T-cell (primary cell): ENCODE results near the gene OR6B3. TPM values are rescaled to one million over a fixed set of nuclear protein-coding genes. Genes with fewer than 3 reads are reported as not detected.
"Not testable (repeated sequence)": the region's sequence is repeated elsewhere in the genome, so short reads cannot be mapped to it uniquely, and the experiment has no call there.

ENCODE experiments used
- ATAC-seq, 4 experiments: fragments of 200-7000 bp in 3 of 4; fragments of 150-1000 bp in 1 of 4; cut with Tn5 transposase; replicated peaks in 1 of 4; 1 replicate in 3 of 4; 2 replicates in 1 of 4; pipeline ENCODE4 v1.10.0; 2021; ENCODE audit warnings: moderate library complexity in 3 of 4, mild to moderate bottlenecking in 2 of 4, moderate number of reproducible peaks in 1 of 4
- CTCF ChIA-PET, 2 donors: fragments of 300-600 bp; sonication (Branson Sonifier 250); formaldehyde crosslinking; loops; one replicate each; lab custom pipeline; 2022; ENCODE audit warnings: antibody characterized with exemption in 2 of 2; lab: Charles Lee
- POLR2A ChIA-PET, 2 donors: fragments of 300-600 bp; sonication (Branson Sonifier 250); formaldehyde crosslinking; loops; one replicate each; lab custom pipeline; 2022; ENCODE audit warnings: antibody characterized with exemption in 2 of 2; lab: Charles Lee
- DNase-seq, 35 experiments: peaks; one replicate each; pipeline versions ENCODE4 v3.0.0 to v3.0.0-alpha.2; 2013 to 2023
- H3K27ac ChIP-seq: one replicate; pipeline ENCODE4 v1.5.1; 2013; ENCODE audit warnings: low read length
- H3K27me3 ChIP-seq, 2 experiments: replicated peaks in 1 of 2; 1 replicate in 1 of 2; 2 replicates in 1 of 2; pipeline versions ENCODE4 v1.6.1 to v1.7.0; 2013; ENCODE audit warnings: low read length in 1 of 2, mixed read lengths in 1 of 2; ENCODE audit not compliant: control insufficient read depth in 2 of 2, insufficient read depth in 2 of 2; ENCODE audit errors: extremely low read depth in 1 of 2
- H3K36me3 ChIP-seq, 2 donors: 1 replicate in 1 of 2; 2 replicates in 1 of 2; pipeline versions ENCODE4 v1.6.1 to v1.7.0; 2013; ENCODE audit warnings: low read length in 1 of 2; ENCODE audit not compliant: control insufficient read depth in 2 of 2, insufficient read depth in 1 of 2; ENCODE audit errors: extremely low read depth in 1 of 2
- H3K4me1 ChIP-seq, 2 experiments: 1 replicate in 1 of 2; 2 replicates in 1 of 2; pipeline versions ENCODE4 v1.6.1 to v1.7.0; 2013; ENCODE audit warnings: low read length in 2 of 2, mixed read lengths in 1 of 2; ENCODE audit not compliant: insufficient read depth in 2 of 2, control insufficient read depth in 1 of 2; ENCODE audit errors: extremely low read depth in 1 of 2
- H3K4me3 ChIP-seq, 2 donors: 1 replicate in 1 of 2; 2 replicates in 1 of 2; pipeline versions ENCODE4 v1.5.1 to v1.7.0; 2013; ENCODE audit warnings: mild to moderate bottlenecking in 2 of 2, low read length in 1 of 2, moderate library complexity in 1 of 2; ENCODE audit not compliant: control insufficient read depth in 1 of 2; ENCODE audit errors: extremely low read depth in 1 of 2
- H3K9me3 ChIP-seq: 2 replicates; pipeline ENCODE4 v1.7.0; 2013
- H3K27ac Mint-ChIP-seq, 2 donors: one replicate each; pipeline ENCODE4 v1.8.0; 2020 to 2021; ENCODE audit warnings: mild to moderate bottlenecking in 2 of 2, mixed read lengths in 2 of 2
- H3K27me3 Mint-ChIP-seq, 2 donors: one replicate each; pipeline ENCODE4 v1.8.0; 2021 to 2022; ENCODE audit warnings: mixed read lengths in 2 of 2
- H3K36me3 Mint-ChIP-seq: one replicate; pipeline ENCODE4 v1.8.0; 2021; ENCODE audit warnings: mixed read lengths
- H3K4me1 Mint-ChIP-seq, 3 donors: one replicate each; pipeline ENCODE4 v1.8.0; 2020 to 2022; ENCODE audit warnings: mixed read lengths in 3 of 3, mild to moderate bottlenecking in 1 of 3
- H3K4me3 Mint-ChIP-seq, 3 donors: one replicate each; pipeline ENCODE4 v1.8.0; 2020 to 2022; ENCODE audit warnings: mild to moderate bottlenecking in 3 of 3, mixed read lengths in 3 of 3, moderate library complexity in 3 of 3
- H3K9me3 Mint-ChIP-seq, 3 donors: one replicate each; pipeline ENCODE4 v1.8.0; 2020 to 2022; ENCODE audit warnings: mixed read lengths in 3 of 3
- WGBS: methylation state at CpG from one replicate; pipeline ENCODE4 v1.1.5; 2013; ENCODE audit warnings: missing lambda C conversion rate; ENCODE audit not compliant: insufficient coverage; 5-methylcytosine and 5-hydroxymethylcytosine counted together
- total RNA-seq, 35 experiments: library from RNA in 6 of 35; stranded (reverse) in 6 of 35; fragments of 120-200 nt in 1 of 35; gene quantifications; one replicate each; pipeline versions ENCODE4 v1.2.1 to v1.2.4 and lab custom pipeline; 2013 to 2026

The OR6B3 gene
- total RNA-seq, 5 donors from 2014 or later (not counting 1 experiment from before 2014, with no cell fraction given), result not detected

GRCh38 chr2:240050278-240050677 is 3.0 kb downstream of the OR6B3 start:
- H3K4me1 Mint-ChIP-seq, result no peaks in the 10 kb centered on the region
- peaks cover 8 to 48% of the 10 kb centered on the region in 2 experiments for H3K27me3 ChIP-seq

DNA sequence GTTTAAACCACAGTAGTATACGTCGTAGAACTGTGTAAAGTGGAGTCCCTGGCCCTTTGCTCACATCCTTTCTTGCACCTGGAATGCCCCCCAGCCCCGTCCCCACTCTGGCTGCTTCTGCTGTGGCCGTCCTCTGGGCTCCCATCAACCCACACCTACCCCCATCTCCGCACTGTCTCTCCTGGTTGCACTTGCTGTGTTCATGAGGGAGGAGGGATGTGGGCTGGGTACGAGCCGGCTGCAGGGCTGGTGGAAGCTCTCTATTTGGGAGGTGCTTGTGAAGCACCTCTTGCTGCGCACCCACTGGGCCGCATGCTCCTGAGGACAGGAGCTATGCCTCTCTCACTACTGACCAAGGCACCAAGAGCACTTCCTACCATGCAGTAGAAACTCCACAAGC is 5.1 kb downstream of the OR6B3 start:
- POLR2A ChIA-PET, result no interaction called here
- no peaks in the 10 kb centered on the region for H3K36me3 ChIP-seq
- DNase-seq (no peak), ATAC-seq (no peak)
- H3K4me1 ChIP-seq, result no peaks in the 10 kb centered on the region
- Mint-ChIP-seq H3K4me1 (no peaks in the 10 kb centered on the region), H3K9me3 (no peaks in the 10 kb centered on the region), H3K36me3 (no peaks in the 10 kb centered on the region), H3K27ac (no peak overlapping the region), H3K27me3 (peaks cover 40 to 41% of the 10 kb centered on the region in 2 donors), H3K4me3 (no peak overlapping the region)
- no CpG with 5 or more reads among the region's 9 CpGs for WGBS
- no peak overlapping the region for H3K4me3 ChIP-seq
- H3K27ac ChIP-seq, result no peak overlapping the region
- H3K9me3 ChIP-seq, result no peaks in the 10 kb centered on the region
- H3K27me3 ChIP-seq, result peaks cover 7 to 39% of the 10 kb centered on the region in 2 experiments
- CTCF ChIA-PET, result no interaction called here

More at GRCh38 chr2:240050278-240050677, 3.0 kb downstream of the OR6B3 start:
- Mint-ChIP-seq H3K9me3 (no peaks in the 10 kb centered on the region), H3K36me3 (no peaks in the 10 kb centered on the region), H3K27ac (no peak overlapping the region), H3K4me3 (no peak overlapping the region), H3K27me3 (peaks cover 41 to 44% of the 10 kb centered on the region in 2 donors)
- Histone ChIP-seq H3K4me1 (no peaks in the 10 kb centered on the region), H3K9me3 (no peaks in the 10 kb centered on the region), H3K27ac (no peak overlapping the region), H3K36me3 (no peaks in the 10 kb centered on the region), H3K4me3 (no peak overlapping the region)
- 88% methylated on average over 5 of the region's 12 CpGs for WGBS
- ATAC-seq, result no peak
- CTCF ChIA-PET, result no interaction called here
- POLR2A ChIA-PET, result no interaction called here
- no peak for DNase-seq

DNA sequence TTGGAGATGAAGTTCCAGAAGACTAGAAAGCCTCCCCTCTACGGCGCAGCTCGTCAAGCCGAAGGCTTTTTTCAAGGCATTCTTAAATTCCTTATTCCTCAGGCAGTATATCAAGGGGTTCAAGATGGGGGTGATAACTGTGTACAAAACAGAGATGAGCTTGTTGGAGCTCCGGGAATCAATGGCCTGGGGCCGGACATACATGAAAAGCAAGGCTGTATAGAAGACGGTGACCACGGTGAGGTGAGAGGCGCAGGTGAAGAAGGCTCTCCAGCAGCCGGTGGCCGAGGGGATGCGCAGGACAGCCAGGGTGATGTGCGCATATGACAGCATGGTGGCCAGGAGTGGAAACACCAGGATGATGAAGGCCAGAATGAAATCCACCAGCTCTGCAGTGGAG is 8.2 kb downstream of the OR6B3 start:
- no peaks in the 10 kb centered on the region for H3K4me1 Mint-ChIP-seq
- POLR2A ChIA-PET, result no interaction called here
- DNase-seq (no peak), ATAC-seq (no peak)
- 98% methylated on average over 5 of the region's 13 CpGs for WGBS
- H3K4me3 ChIP-seq, result no peak overlapping the region
- no peaks in the 10 kb centered on the region for H3K36me3 ChIP-seq
- no peak overlapping the region for H3K4me3 Mint-ChIP-seq
- H3K27ac Mint-ChIP-seq, result no peak overlapping the region
- no peaks in the 10 kb centered on the region for H3K36me3 Mint-ChIP-seq
- no peaks in the 10 kb centered on the region for H3K9me3 Mint-ChIP-seq
- CTCF ChIA-PET, result no interaction called here
- peaks cover 41 to 45% of the 10 kb centered on the region in 2 donors for H3K27me3 Mint-ChIP-seq
- H3K9me3 ChIP-seq, result no peaks in the 10 kb centered on the region
- H3K27ac ChIP-seq, result no peak overlapping the region
- peaks cover 3 to 51% of the 10 kb centered on the region in 2 experiments for H3K27me3 ChIP-seq
- H3K4me1 ChIP-seq, result no peaks in the 10 kb centered on the region

DNA sequence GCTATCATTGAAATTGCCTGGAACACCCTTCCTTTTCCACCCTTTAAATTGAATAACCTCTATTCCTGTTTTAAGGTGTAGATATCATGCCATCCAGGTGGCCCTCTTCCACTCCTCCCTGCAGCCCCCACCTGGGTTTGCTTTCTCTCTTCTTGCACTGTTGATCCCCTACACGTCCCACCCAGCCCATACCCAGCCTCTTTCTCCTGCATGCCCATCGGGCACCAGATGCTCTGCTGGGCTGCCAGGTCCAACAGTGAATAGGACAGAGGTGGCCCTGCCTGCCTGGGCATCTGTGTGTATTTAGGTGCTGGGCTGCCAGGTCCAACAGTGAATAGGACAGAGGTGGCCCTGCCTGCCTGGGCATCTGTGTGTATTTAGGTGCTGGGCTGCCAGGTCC is 9.2 kb downstream of the OR6B3 start:
- H3K27me3 ChIP-seq, result peaks cover 3 to 56% of the 10 kb centered on the region in 2 experiments
- H3K4me1 Mint-ChIP-seq, POLR2A ChIA-PET, H3K9me3 ChIP-seq, ATAC-seq, H3K4me3 Mint-ChIP-seq, CTCF ChIA-PET, H3K4me3 ChIP-seq, H3K36me3 Mint-ChIP-seq, H3K27ac Mint-ChIP-seq, H3K36me3 ChIP-seq, H3K27ac ChIP-seq, H3K4me1 ChIP-seq, H3K9me3 Mint-ChIP-seq, DNase-seq: not testable (repeated sequence)
- H3K27me3 Mint-ChIP-seq, result peaks cover 41 to 45% of the 10 kb centered on the region in 2 donors
- no CpG with 5 or more reads among the region's 2 CpGs for WGBS

- WGBS, result 84% methylated on average over 21 of the region's 21 CpGs
- H3K27ac Mint-ChIP-seq, result no peak overlapping the region
- H3K36me3 Mint-ChIP-seq, result no peaks in the 10 kb centered on the region
- peaks cover 3 to 50% of the 10 kb centered on the region in 2 experiments for H3K27me3 ChIP-seq
- CTCF ChIA-PET, result interaction anchor here in 1 of 2 donors (0.6 kb wide), 1 partner anchor 107 kb away, joined by 3 read pairs; no protein-coding TSS in a partner anchor
- DNase-seq, result no peak
- no peaks in the 10 kb centered on the region for H3K4me1 ChIP-seq
- H3K4me3 Mint-ChIP-seq, result no peak overlapping the region
- peaks cover 36 to 39% of the 10 kb centered on the region in 2 donors for H3K27me3 Mint-ChIP-seq
- H3K9me3 ChIP-seq, result no peaks in the 10 kb centered on the region
- no peak for ATAC-seq
- H3K36me3 ChIP-seq, result no peaks in the 10 kb centered on the region
- no peaks in the 10 kb centered on the region for H3K9me3 Mint-ChIP-seq
- no peak overlapping the region for H3K4me3 ChIP-seq
- POLR2A ChIA-PET, result no interaction called here
- H3K27ac ChIP-seq, result no peak overlapping the region
- H3K4me1 Mint-ChIP-seq, result no peaks in the 10 kb centered on the region
These were observed 9.9 kb downstream of the OR6B3 start for GRCh38 chr2:240043279-240043989.

DNA sequence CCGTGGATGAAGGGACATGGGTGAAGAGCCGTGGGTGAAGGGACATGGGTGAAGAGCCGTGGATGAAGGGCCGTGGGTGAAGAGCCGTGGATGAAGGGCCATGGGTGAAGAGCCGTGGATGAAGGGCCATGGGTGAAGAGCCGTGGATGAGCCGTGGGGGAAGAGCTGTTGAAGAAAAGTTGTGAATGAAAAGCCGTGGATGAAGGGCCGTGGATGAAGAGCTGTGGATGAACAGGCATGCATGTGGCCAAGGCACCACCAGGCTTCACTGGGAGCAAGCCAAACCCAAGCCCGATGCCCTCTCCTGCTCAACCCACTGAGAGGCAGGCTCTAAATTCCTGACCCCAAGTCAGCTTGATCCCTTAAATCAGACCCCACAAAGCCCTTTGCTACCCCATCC is 10.6 kb downstream of the OR6B3 start:
- Histone ChIP-seq H3K4me1 (no peaks in the 10 kb centered on the region), H3K4me3 (no peak overlapping the region), H3K27ac (no peak overlapping the region), H3K9me3 (no peaks in the 10 kb centered on the region), H3K36me3 (no peaks in the 10 kb centered on the region), H3K27me3 (peaks cover 3 to 46% of the 10 kb centered on the region in 2 experiments)
- H3K27ac Mint-ChIP-seq, result no peak overlapping the region
- ATAC-seq (no peak), DNase-seq (no peak)
- ChIA-PET CTCF (interaction anchor here in 1 of 2 donors (0.6 kb wide), 1 partner anchor 108 kb away, joined by 3 read pairs; no protein-coding TSS in a partner anchor), POLR2A (no interaction called here)
- no peaks in the 10 kb centered on the region for H3K36me3 Mint-ChIP-seq
- H3K9me3 Mint-ChIP-seq, result no peaks in the 10 kb centered on the region
- no peaks in the 10 kb centered on the region for H3K4me1 Mint-ChIP-seq
- H3K4me3 Mint-ChIP-seq, result no peak overlapping the region
- whole genome bisulfite sequencing, result 25% methylated on average over 5 of the region's 11 CpGs
- H3K27me3 Mint-ChIP-seq, result peaks cover 32 to 36% of the 10 kb centered on the region in 2 donors
